ENCODE data around the gene MORC1.

DNA sequence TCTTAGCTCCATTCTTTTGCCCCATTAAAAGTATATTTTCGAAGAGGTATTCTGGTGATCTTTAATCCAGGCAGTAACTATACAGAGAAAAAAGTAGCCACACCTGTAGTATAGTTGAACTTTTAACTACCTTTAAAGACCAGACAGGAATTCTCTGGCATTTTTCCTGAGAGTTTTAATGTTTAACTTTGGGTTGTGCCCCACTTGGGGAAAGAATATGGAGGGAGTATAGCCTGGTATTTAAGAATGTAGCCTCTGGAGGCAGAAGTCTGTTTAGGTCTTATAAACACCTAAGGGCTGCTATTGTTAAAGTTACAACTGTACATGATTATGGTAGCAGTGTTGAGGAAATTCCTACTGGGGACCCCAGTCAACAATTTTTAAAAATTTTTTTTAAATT, 37.9 kb upstream of the MORC1 start:
- no peak for TF ChIP-seq EZH2 (IDR thresholded peaks at IDR 0.05)
- TF ChIP-seq, protein P1, sequence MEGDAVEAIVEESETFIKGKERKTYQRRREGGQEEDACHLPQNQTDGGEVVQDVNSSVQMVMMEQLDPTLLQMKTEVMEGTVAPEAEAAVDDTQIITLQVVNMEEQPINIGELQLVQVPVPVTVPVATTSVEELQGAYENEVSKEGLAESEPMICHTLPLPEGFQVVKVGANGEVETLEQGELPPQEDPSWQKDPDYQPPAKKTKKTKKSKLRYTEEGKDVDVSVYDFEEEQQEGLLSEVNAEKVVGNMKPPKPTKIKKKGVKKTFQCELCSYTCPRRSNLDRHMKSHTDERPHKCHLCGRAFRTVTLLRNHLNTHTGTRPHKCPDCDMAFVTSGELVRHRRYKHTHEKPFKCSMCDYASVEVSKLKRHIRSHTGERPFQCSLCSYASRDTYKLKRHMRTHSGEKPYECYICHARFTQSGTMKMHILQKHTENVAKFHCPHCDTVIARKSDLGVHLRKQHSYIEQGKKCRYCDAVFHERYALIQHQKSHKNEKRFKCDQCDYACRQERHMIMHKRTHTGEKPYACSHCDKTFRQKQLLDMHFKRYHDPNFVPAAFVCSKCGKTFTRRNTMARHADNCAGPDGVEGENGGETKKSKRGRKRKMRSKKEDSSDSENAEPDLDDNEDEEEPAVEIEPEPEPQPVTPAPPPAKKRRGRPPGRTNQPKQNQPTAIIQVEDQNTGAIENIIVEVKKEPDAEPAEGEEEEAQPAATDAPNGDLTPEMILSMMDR (IDR thresholded peaks at IDR 0.05): no peak
